H1 (cell line): ENCODE measurements around the gene LAMA3. TPM values are rescaled to one million over a fixed set of nuclear protein-coding genes. Genes with fewer than 3 reads are reported as not detected.

Experiments used
- CTCF ChIA-PET: fragments of 300-600 bp; sonication (Branson Sonifier 250); formaldehyde crosslinking; loops from one replicate; lab custom pipeline; 2021; ENCODE audit not compliant: partially characterized antibody; lab: Charles Lee
- POLR2A ChIA-PET: fragments of 300-600 bp; sonication (Branson Sonifier 250); formaldehyde crosslinking; loops from one replicate; lab custom pipeline; 2021; ENCODE audit warnings: inconsistent platforms; ENCODE audit not compliant: partially characterized antibody; lab: Charles Lee
- DNase-seq, 2 experiments: peaks; one replicate each; pipeline versions ENCODE4 v3.0.0 to v3.0.0-alpha.2; 2010 to 2022; ENCODE audit warnings: low spot score in 2 of 2, low read depth in 1 of 2, mixed read lengths in 1 of 2
- FAIRE-seq: peaks from 2 replicates; lab custom pipeline; 2011; peaks lifted over from hg19 to GRCh38; lab: Jason Lieb, UNC
- H2AFZ ChIP-seq: 2 replicates; pipeline ENCODE4 v1.8.1; 2012; ENCODE audit warnings: low read length, inconsistent platforms
- H2AK5ac ChIP-seq: 2 replicates; pipeline ENCODE4 v1.6.1; 2013; ENCODE audit warnings: low read depth, low read length
- H2BK120ac ChIP-seq: replicated peaks from 2 replicates; pipeline ENCODE3; 2013; ENCODE audit warnings: low read depth, low read length, inconsistent platforms
- H2BK12ac ChIP-seq: 2 replicates; pipeline ENCODE4 v1.6.1; 2013; ENCODE audit warnings: low read depth, low read length
- H2BK15ac ChIP-seq: 2 replicates; pipeline ENCODE4 v1.6.1; 2013; ENCODE audit warnings: low read length
- H2BK20ac ChIP-seq: 2 replicates; pipeline ENCODE4 v1.6.1; 2013; ENCODE audit warnings: low read length
- H2BK5ac ChIP-seq: 2 replicates; pipeline ENCODE4 v1.6.1; 2013; ENCODE audit warnings: low read depth, low read length
- H3K14ac ChIP-seq: 2 replicates; pipeline ENCODE4 v1.6.1; 2013; ENCODE audit warnings: inconsistent platforms; ENCODE audit not compliant: insufficient read length
- H3K18ac ChIP-seq: 2 replicates; pipeline ENCODE4 v1.6.1; 2013; ENCODE audit warnings: low read length; ENCODE audit errors: extremely low read depth
- H3K23ac ChIP-seq: 2 replicates; pipeline ENCODE4 v1.6.1; 2013; ENCODE audit warnings: inconsistent platforms; ENCODE audit not compliant: insufficient read length
- H3K23me2 ChIP-seq: 2 replicates; pipeline ENCODE4 v1.6.1; 2013; ENCODE audit warnings: low read depth, low read length
- H3K27ac ChIP-seq: 2 replicates; pipeline ENCODE4 v1.6.1; 2011; ENCODE audit warnings: low read depth, low read length, inconsistent platforms
- H3K27me3 ChIP-seq, 4 experiments: replicated peaks in 1 of 4; 1 replicate in 1 of 4; 2 replicates in 3 of 4; pipeline versions ENCODE4 v1.6.1 to v1.8.1; 2011 to 2013; ENCODE audit warnings: low read length in 3 of 4, mild to moderate bottlenecking in 3 of 4, inconsistent platforms in 2 of 4, mixed read lengths in 2 of 4, moderate library complexity in 1 of 4; ENCODE audit not compliant: control insufficient read depth in 3 of 4, insufficient read depth in 3 of 4; ENCODE audit errors: extremely low read depth in 1 of 4
- H3K36me3 ChIP-seq, 4 experiments: 2 replicates each; pipeline versions ENCODE4 v1.6.1 to v1.8.1; 2011 to 2013; ENCODE audit warnings: mild to moderate bottlenecking in 4 of 4, low read length in 3 of 4, moderate library complexity in 2 of 4, control low read depth in 1 of 4, inconsistent platforms in 1 of 4; ENCODE audit not compliant: insufficient read depth in 4 of 4, control insufficient read depth in 2 of 4
- H3K4ac ChIP-seq: replicated peaks from 2 replicates; pipeline ENCODE3; 2013; ENCODE audit warnings: low read length, low read depth, mixed read lengths, inconsistent platforms; ENCODE audit not compliant: insufficient read length
- H3K4me1 ChIP-seq, 4 experiments: replicated peaks in 1 of 4; 1 replicate in 1 of 4; 2 replicates in 3 of 4; pipeline versions ENCODE4 v1.6.1 to v1.8.1; 2011 to 2013; ENCODE audit warnings: low read length in 3 of 4, inconsistent platforms in 2 of 4, mixed read lengths in 1 of 4; ENCODE audit not compliant: insufficient read depth in 4 of 4, control insufficient read depth in 3 of 4
- H3K4me2 ChIP-seq, 2 experiments: 2 replicates each; pipeline versions ENCODE4 v1.6.1 to v1.8.1; 2011 to 2013; ENCODE audit warnings: low read depth in 2 of 2, low read length in 2 of 2, control low read depth in 1 of 2, inconsistent platforms in 1 of 2, mild to moderate bottlenecking in 1 of 2; ENCODE audit not compliant: insufficient read depth in 1 of 2
- H3K4me3 ChIP-seq, 4 experiments: fragments of 200-600, 300-600 bp in 1 of 4; sonication (generic), shearing (Covaris generic), sonication (Bioruptor Twin) in 1 of 4; 2 replicates each; pipeline versions ENCODE4 v1.5.1 to v1.8.1; 2011 to 2016; ENCODE audit warnings: low read length in 4 of 4, low read depth in 3 of 4, control low read depth in 2 of 4, inconsistent platforms in 2 of 4, mild to moderate bottlenecking in 2 of 4, mixed read lengths in 1 of 4, moderate library complexity in 1 of 4; ENCODE audit not compliant: insufficient read depth in 2 of 4; ENCODE audit errors: extremely low read depth in 1 of 4
- H3K56ac ChIP-seq: replicated peaks from 2 replicates; pipeline ENCODE3; 2013; ENCODE audit warnings: low read depth, mild to moderate bottlenecking, mixed read lengths, low read length, inconsistent platforms; ENCODE audit not compliant: insufficient read length
- H3K79me1 ChIP-seq: 2 replicates; pipeline ENCODE4 v1.6.1; 2013; ENCODE audit warnings: low read depth, low read length, control low read depth
- H3K79me2 ChIP-seq, 2 experiments: 2 replicates each; pipeline versions ENCODE4 v1.6.1 to v1.8.1; 2012 to 2013; ENCODE audit warnings: low read length in 2 of 2, mild to moderate bottlenecking in 2 of 2, inconsistent platforms in 1 of 2; ENCODE audit not compliant: insufficient read depth in 2 of 2, control insufficient read depth in 1 of 2
- H3K9ac ChIP-seq, 4 experiments: replicated peaks in 1 of 4; 1 replicate in 1 of 4; 2 replicates in 3 of 4; pipeline versions ENCODE4 v1.6.1 to v1.8.1; 2011 to 2013; ENCODE audit warnings: low read depth in 3 of 4, low read length in 3 of 4, control low read depth in 2 of 4, mild to moderate bottlenecking in 2 of 4, moderate library complexity in 2 of 4, inconsistent platforms in 1 of 4; ENCODE audit errors: extremely low read depth in 1 of 4
- H3K9me3 ChIP-seq, 2 experiments: 2 replicates each; pipeline versions ENCODE4 v1.6.1 to v1.8.1; 2012 to 2013; ENCODE audit warnings: mild to moderate bottlenecking in 2 of 2, moderate library complexity in 2 of 2, control low read depth in 1 of 2, inconsistent platforms in 1 of 2, low read depth in 1 of 2, low read length in 1 of 2, mixed read lengths in 1 of 2; ENCODE audit not compliant: insufficient read depth in 2 of 2
- H4K20me1 ChIP-seq, 2 experiments: replicated peaks in 1 of 2; 2 replicates each; pipeline versions ENCODE3 to v1.8.1; 2011 to 2013; ENCODE audit warnings: inconsistent platforms in 2 of 2, low read length in 2 of 2, mild to moderate bottlenecking in 1 of 2; ENCODE audit not compliant: insufficient read depth in 2 of 2, control insufficient read depth in 1 of 2
- H4K5ac ChIP-seq: 2 replicates; pipeline ENCODE4 v1.6.1; 2013; ENCODE audit warnings: low read length, low read depth, mixed read lengths, inconsistent platforms; ENCODE audit not compliant: insufficient read length
- H4K8ac ChIP-seq: 2 replicates; pipeline ENCODE4 v1.8.0; 2013; ENCODE audit warnings: mild to moderate bottlenecking, moderate library complexity, low read length, inconsistent platforms; ENCODE audit not compliant: insufficient read depth; ENCODE audit errors: extremely low read depth
- H4K91ac ChIP-seq: replicated peaks from 2 replicates; pipeline ENCODE3; 2013; ENCODE audit warnings: low read length, mixed read lengths, inconsistent platforms; ENCODE audit not compliant: insufficient read length
- ATF2 ChIP-seq: IDR thresholded peaks from 2 replicates; pipeline ENCODE4 v1.6.1; 2012; ENCODE audit warnings: low read length, inconsistent platforms
- CBX5 ChIP-seq: fragments of 300-800, 300-1000 bp; sonication (generic); IDR thresholded peaks from 2 replicates; pipeline ENCODE4 v1.7.1; 2016; ENCODE audit warnings: antibody characterized with exemption, low read length, low read depth
- CHD1 ChIP-seq: IDR thresholded peaks from 2 replicates; pipeline ENCODE4 v1.6.1; 2012; ENCODE audit warnings: low read depth, low read length, improper control_type of control experiment
- EGR1 ChIP-seq: IDR thresholded peaks from 2 replicates; pipeline ENCODE4 v1.6.1; 2011; ENCODE audit warnings: low read depth, low read length, borderline replicate concordance
- EZH2 ChIP-seq: fragments of 200-600 bp; sonication (generic); IDR thresholded peaks from 2 replicates; pipeline ENCODE4 v1.7.1; 2012; ENCODE audit warnings: low read depth, mild to moderate bottlenecking, moderate library complexity, low read length, inconsistent platforms; ENCODE audit not compliant: severe bottlenecking
- FOSL1 ChIP-seq: IDR thresholded peaks from 2 replicates; pipeline ENCODE4 v1.6.1; 2011; ENCODE audit warnings: mild to moderate bottlenecking, low read depth, low read length, moderate library complexity; ENCODE audit not compliant: insufficient read depth
- JUN ChIP-seq: IDR thresholded peaks from 2 replicates; pipeline ENCODE4 v1.6.1; 2011; ENCODE audit warnings: low read depth, mild to moderate bottlenecking, improper control_type of control experiment, low read length
- ZNF274 ChIP-seq: IDR thresholded peaks from 2 replicates; pipeline ENCODE4 v1.7.0; 2012; ENCODE audit warnings: low read length, borderline replicate concordance; ENCODE audit errors: extremely low read depth
- WGBS, 2 experiments: shearing (Covaris generic) in 1 of 2; methylation state at CpG; one replicate each; pipeline versions ENCODE4 v1.1.6 to v1.1.7; 2013 to 2015; ENCODE audit warnings: low lambda C conversion rate in 2 of 2, mixed read lengths in 2 of 2, inconsistent platforms in 1 of 2, low coverage in 1 of 2, missing lambda C conversion rate in 1 of 2; ENCODE audit not compliant: insufficient replicate concordance in 2 of 2, insufficient coverage in 1 of 2, insufficient read length in 1 of 2; ENCODE audit errors: extremely low coverage in 1 of 2, missing lambda C conversion rate in 1 of 2; 5-methylcytosine and 5-hydroxymethylcytosine counted together
- polyA plus RNA-seq, 7 experiments: library from polyadenylated mRNA; depleted of rRNA in 3 of 7; stranded (reverse) in 5 of 7; unstranded in 2 of 7; fragments of >200 nt in 5 of 7; fragments of 200-250 nt in 2 of 7; gene quantifications; 1 replicate in 5 of 7; 2 replicates in 1 of 7; 4 replicates in 1 of 7; pipeline versions ENCODE4 v1.2.1 to v1.2.3, GENCODE V29; 2011 to 2013; ENCODE audit warnings: missing spikeins in 2 of 7, mixed read lengths in 2 of 7
- total RNA-seq: library from RNA; stranded (reverse); fragmentation: NEBNext Ultra II Directional; extraction: Animal tissue kit (Norgen Biotek cat#: 25700); gene quantifications from 2 replicates; pipeline ENCODE4 v1.2.1, GENCODE V29; 2021

LAMA3 gene
- total and polyA plus RNA-seq, 2 of the 8 experiments (the other 6 are each of a cell fraction or from before 2014, with no cell fraction given), result 0.76 to 5.0 TPM

DNA sequence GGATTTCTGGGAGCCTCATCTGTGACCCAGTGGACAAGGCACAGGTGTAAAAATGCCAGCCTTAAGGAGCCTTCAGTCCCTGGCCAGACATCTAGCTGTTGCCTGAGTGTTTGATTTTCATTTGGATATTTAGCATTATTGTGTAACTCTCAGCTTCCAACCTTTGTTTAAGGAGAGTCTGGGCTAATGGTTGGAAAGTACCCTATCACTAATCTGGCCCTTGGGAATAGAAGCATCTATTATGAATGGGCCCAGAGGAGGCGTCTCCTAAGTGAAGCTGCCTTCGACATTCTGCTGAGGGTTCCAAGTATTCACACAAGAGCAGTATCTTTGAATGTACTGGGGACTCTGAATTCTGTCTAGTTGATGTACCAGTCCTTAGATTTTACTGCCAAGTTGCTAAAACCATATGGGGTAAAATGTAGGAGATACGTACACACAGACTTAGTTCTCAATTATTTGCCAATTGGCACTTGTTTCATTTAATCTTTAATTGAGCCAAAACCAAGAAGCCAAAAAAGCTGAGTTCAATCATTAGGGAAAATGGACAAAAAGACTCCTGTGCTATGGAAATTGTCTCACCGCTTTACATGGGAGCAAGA, 19.3 kb upstream of the LAMA3 start:
- Histone ChIP-seq H4K5ac (no peak overlapping the region), H3K23me2 (no peaks in the 10 kb centered on the region), H3K79me2 (no peaks in the 10 kb centered on the region), H3K27me3 (no peaks in the 10 kb centered on the region), H3K18ac (no peak overlapping the region), H3K4me2 (no peak overlapping the region), H2BK12ac (no peak overlapping the region), H3K4ac (no peak overlapping the region), H3K9ac (no peak overlapping the region), H4K20me1 (no peaks in the 10 kb centered on the region), H3K4me3 (no peak overlapping the region), H3K9me3 (no peaks in the 10 kb centered on the region), H3K4me1 (peaks cover 0 to 2% (median under 1%) of the 10 kb centered on the region in 4 experiments; a peak in 2 of 7 replicates), H3K56ac (no peak overlapping the region), H3K27ac (no peak overlapping the region), H2BK20ac (peak overlapping the region; percentile 57; the same call in 1 of the 2 replicates), H2BK120ac (no peak overlapping the region), H2BK5ac (no peak overlapping the region), H3K79me1 (no peaks in the 10 kb centered on the region), H3K36me3 (no peaks in the 10 kb centered on the region), H4K91ac (no peak overlapping the region), H2BK15ac (peak overlapping the region; percentile 88), H2AFZ (no peak overlapping the region), H4K8ac (no peak overlapping the region), H3K14ac (no peak overlapping the region), H3K23ac (no peak overlapping the region), H2AK5ac (no peak overlapping the region)
- ChIA-PET CTCF (interaction anchor here (1.3 to 1.4 kb wide), 2 partner anchors 33 to 53 kb away, joined by 3 read pairs; no protein-coding TSS in a partner anchor), POLR2A (no interaction called here)
- WGBS, 2 experiments, result 88% methylated on average over 4 of the region's 4 CpGs; no CpG with 5 or more reads in 1 of the 2 experiments
- DNase-seq (no peak), FAIRE-seq (no peak)
- TF ChIP-seq JUN (no peak), ZNF274 (no peak), FOSL1 (no peak), CBX5 (no peak), CHD1 (no peak), EGR1 (no peak), ATF2 (no peak), EZH2 (no peak)
